Mesenteric fat pad (tissue), 1 donor: Measurements from ENCODE around the gene SDE2. TPM values are rescaled to one million over a fixed set of nuclear protein-coding genes. Genes with fewer than 3 reads are reported as not detected.
"Not testable (repeated sequence)": the region's sequence is repeated elsewhere in the genome, so short reads cannot be mapped to it uniquely, and the experiment has no call there.

ENCODE experiments used
- DNase-seq: peaks from one replicate; pipeline ENCODE4 v3.0.0-alpha.2; 2020; ENCODE audit warnings: low spot score
- total RNA-seq: library from RNA; stranded (reverse); fragmentation: NEBNext Ultra II Directional; extraction: Animal tissue kit (Norgen Biotek cat#: 25700); gene quantifications from one replicate; pipeline ENCODE4 v1.2.1, GENCODE V29; 2021
- donor health status: DM: yes; HTN: yes; CAD: no.

Gene SDE2
- total RNA-seq, 1 donor from 2014 or later: 20.1 TPM

- not testable (repeated sequence) for DNase-seq
Measured at GRCh38 chr1:226007126-226007892, 8.2 kb upstream of the SDE2 start.

- DNase-seq: no peak
Measured at GRCh38 chr1:226006686-226007085, 7.5 kb upstream of the SDE2 start.

GRCh38 chr1:226004396-226004795 lies 5.3 kb upstream of the SDE2 start:
- DNase-seq: no peak

- DNase-seq: no peak
Measured at GRCh38 chr1:226003502-226004170, 4.5 kb upstream of the SDE2 start.

GRCh38 chr1:226002667-226003501 lies 3.7 kb upstream of the SDE2 start:
- no peak for DNase-seq

- no peak for DNase-seq
Measured at GRCh38 chr1:226001963-226002666, 3.0 kb upstream of the SDE2 start.

- DNase-seq: no peak
Measured at GRCh38 chr1:226001088-226001487, 1.9 kb upstream of the SDE2 start.

GRCh38 chr1:226000493-226001081 lies 1.4 kb upstream of the SDE2 start:
- not testable (repeated sequence) for DNase-seq

GRCh38 chr1:225999912-226000337 lies 782 bp upstream of the SDE2 start:
- no peak for DNase-seq

- no peak for DNase-seq
Measured at GRCh38 chr1:225998560-225999226, 450 bp downstream of the SDE2 start.

- DNase-seq: no peak
Measured at GRCh38 chr1:225996946-225997545, 2.1 kb downstream of the SDE2 start.

- DNase-seq: no peak
Measured at GRCh38 chr1:225995919-225996864, 3.0 kb downstream of the SDE2 start.

GRCh38 chr1:225990705-225991464 lies 8.3 kb downstream of the SDE2 start:
- DNase-seq: no peak

- no peak for DNase-seq
Measured at GRCh38 chr1:225987491-225988316, 11.4 kb downstream of the SDE2 start.

- no peak for DNase-seq
Measured at GRCh38 chr1:225981714-225982113, 17.4 kb downstream of the SDE2 start.

GRCh38 chr1:225980005-225980836 lies 18.9 kb downstream of the SDE2 start:
- no peak for DNase-seq
